HepG2 (cell line): Measurements from ENCODE around the gene SNX30. TPM values are rescaled to one million over a fixed set of nuclear protein-coding genes. Genes with fewer than 3 reads are reported as not detected.
A peak's percentile ranks its signal among the peaks of the same experiment; 100 is the strongest.

ENCODE experiments used
- DMAP1 ChIP-seq: IDR thresholded peaks from 2 replicates; pipeline ENCODE4 v1.6.1; 2016
- ESRRA ChIP-seq: sonication (generic); formaldehyde crosslinking; IDR thresholded peaks from 2 replicates; pipeline ENCODE4 v1.5.1; 2020; ENCODE audit warnings: mild to moderate bottlenecking, low read depth, missing genetic modification reagents
- ISL2 ChIP-seq: sonication (generic); formaldehyde crosslinking; IDR thresholded peaks from 2 replicates; pipeline ENCODE4 v1.5.0; 2020; ENCODE audit warnings: missing genetic modification reagents
- MTF1 ChIP-seq: sonication (generic); formaldehyde crosslinking; IDR thresholded peaks from 2 replicates; pipeline ENCODE4 v1.5.0; 2020; ENCODE audit warnings: missing genetic modification reagents
- POLR2A ChIP-seq, 2 experiments: IDR thresholded peaks; 2 replicates each; pipeline ENCODE4 v1.6.1; 2011; ENCODE audit warnings: low read depth in 2 of 2, low read length in 2 of 2, mild to moderate bottlenecking in 1 of 2, moderate library complexity in 1 of 2; ENCODE audit not compliant: insufficient read depth in 1 of 2
- SALL1 ChIP-seq: sonication (generic); formaldehyde crosslinking; IDR thresholded peaks from 2 replicates; pipeline ENCODE4 v1.8.0; 2022; ENCODE audit warnings: mild to moderate bottlenecking, missing genetic modification reagents
- TCF7 ChIP-seq: sonication (generic); IDR thresholded peaks from 2 replicates; pipeline ENCODE4 v1.6.1; 2016; ENCODE audit warnings: antibody characterized with exemption, low read depth
- TOE1 ChIP-seq: sonication (generic); formaldehyde crosslinking; IDR thresholded peaks from 2 replicates; pipeline ENCODE4 v1.4.0; 2020; ENCODE audit warnings: mild to moderate bottlenecking, missing genetic modification reagents
- XRCC5 ChIP-seq: fragments of 200-400 bp; formaldehyde crosslinking; optimal IDR thresholded peaks from 2 replicates; pipeline ENCODE3; 2017; ENCODE audit warnings: mild to moderate bottlenecking, low read length
- ZMYM4 ChIP-seq: sonication (generic); formaldehyde crosslinking; IDR thresholded peaks from 2 replicates; pipeline ENCODE4 v1.8.1; 2023; ENCODE audit warnings: mild to moderate bottlenecking, missing genetic modification reagents
- ZNF501 ChIP-seq: sonication (generic); formaldehyde crosslinking; IDR thresholded peaks from 2 replicates; pipeline ENCODE4 v1.5.1; 2020; ENCODE audit warnings: mild to moderate bottlenecking, moderate library complexity, missing genetic modification reagents
- ZNF512B ChIP-seq: sonication (generic); formaldehyde crosslinking; IDR thresholded peaks from 2 replicates; pipeline ENCODE4 v1.5.1; 2020; ENCODE audit warnings: missing genetic modification reagents, mild to moderate bottlenecking, borderline replicate concordance
- ZNF547 ChIP-seq: sonication (generic); formaldehyde crosslinking; IDR thresholded peaks from 2 replicates; pipeline ENCODE4 v1.5.1; 2020; ENCODE audit warnings: mild to moderate bottlenecking, missing genetic modification reagents
- polyA plus RNA-seq, 8 experiments: library from polyadenylated mRNA; depleted of rRNA in 3 of 8; stranded (reverse) in 7 of 8; unstranded in 1 of 8; fragments of >200 nt; fragmentation: Illumina TruSeq in 4 of 8; extraction: Trizol in 4 of 8; gene quantifications; 2 replicates each; pipeline versions ENCODE4 v1.2.1 to v1.2.3, GENCODE V29; 2011 to 2016; ENCODE audit warnings: low read depth in 4 of 8, missing spikeins in 1 of 8, mixed read lengths in 1 of 8; ENCODE audit not compliant: insufficient read depth in 1 of 8
- total RNA-seq, 5 experiments: library from RNA; depleted of rRNA; stranded (reverse); fragments of >200 nt; fragmentation: Illumina TruSeq; extraction: Trizol; gene quantifications; 2 replicates each; pipeline ENCODE4 v1.2.3, GENCODE V29; 2016; ENCODE audit warnings: low read depth in 1 of 5
- TF ChIP-seq, protein P1 (sequence below): sonication (generic); formaldehyde crosslinking; IDR thresholded peaks from 2 replicates; pipeline ENCODE4 v1.9.0; 2021; ENCODE audit warnings: mild to moderate bottlenecking, missing genetic modification reagents
- TF ChIP-seq, protein P2 (sequence below): sonication (generic); formaldehyde crosslinking; IDR thresholded peaks from 2 replicates; pipeline ENCODE4 v1.8.1; 2023; ENCODE audit warnings: missing genetic modification reagents, mild to moderate bottlenecking, borderline replicate concordance
- TF ChIP-seq, protein P3 (sequence below): sonication (generic); formaldehyde crosslinking; conservative IDR thresholded peaks from 2 replicates; pipeline ENCODE4 v1.4.0; 2020; ENCODE audit warnings: missing genetic modification reagents
- TF ChIP-seq, protein P4 (sequence below): IDR thresholded peaks from 2 replicates; pipeline ENCODE4 v1.6.1; 2012; ENCODE audit warnings: low read depth, low read length, improper control_type of control experiment

SNX30 gene
- total and polyA plus RNA-seq, 2 of the 13 experiments (the other 11 are each of a cell fraction or from before 2014, with no cell fraction given), result 4.4 to 12.4 TPM

- TF ChIP-seq, protein P1, sequence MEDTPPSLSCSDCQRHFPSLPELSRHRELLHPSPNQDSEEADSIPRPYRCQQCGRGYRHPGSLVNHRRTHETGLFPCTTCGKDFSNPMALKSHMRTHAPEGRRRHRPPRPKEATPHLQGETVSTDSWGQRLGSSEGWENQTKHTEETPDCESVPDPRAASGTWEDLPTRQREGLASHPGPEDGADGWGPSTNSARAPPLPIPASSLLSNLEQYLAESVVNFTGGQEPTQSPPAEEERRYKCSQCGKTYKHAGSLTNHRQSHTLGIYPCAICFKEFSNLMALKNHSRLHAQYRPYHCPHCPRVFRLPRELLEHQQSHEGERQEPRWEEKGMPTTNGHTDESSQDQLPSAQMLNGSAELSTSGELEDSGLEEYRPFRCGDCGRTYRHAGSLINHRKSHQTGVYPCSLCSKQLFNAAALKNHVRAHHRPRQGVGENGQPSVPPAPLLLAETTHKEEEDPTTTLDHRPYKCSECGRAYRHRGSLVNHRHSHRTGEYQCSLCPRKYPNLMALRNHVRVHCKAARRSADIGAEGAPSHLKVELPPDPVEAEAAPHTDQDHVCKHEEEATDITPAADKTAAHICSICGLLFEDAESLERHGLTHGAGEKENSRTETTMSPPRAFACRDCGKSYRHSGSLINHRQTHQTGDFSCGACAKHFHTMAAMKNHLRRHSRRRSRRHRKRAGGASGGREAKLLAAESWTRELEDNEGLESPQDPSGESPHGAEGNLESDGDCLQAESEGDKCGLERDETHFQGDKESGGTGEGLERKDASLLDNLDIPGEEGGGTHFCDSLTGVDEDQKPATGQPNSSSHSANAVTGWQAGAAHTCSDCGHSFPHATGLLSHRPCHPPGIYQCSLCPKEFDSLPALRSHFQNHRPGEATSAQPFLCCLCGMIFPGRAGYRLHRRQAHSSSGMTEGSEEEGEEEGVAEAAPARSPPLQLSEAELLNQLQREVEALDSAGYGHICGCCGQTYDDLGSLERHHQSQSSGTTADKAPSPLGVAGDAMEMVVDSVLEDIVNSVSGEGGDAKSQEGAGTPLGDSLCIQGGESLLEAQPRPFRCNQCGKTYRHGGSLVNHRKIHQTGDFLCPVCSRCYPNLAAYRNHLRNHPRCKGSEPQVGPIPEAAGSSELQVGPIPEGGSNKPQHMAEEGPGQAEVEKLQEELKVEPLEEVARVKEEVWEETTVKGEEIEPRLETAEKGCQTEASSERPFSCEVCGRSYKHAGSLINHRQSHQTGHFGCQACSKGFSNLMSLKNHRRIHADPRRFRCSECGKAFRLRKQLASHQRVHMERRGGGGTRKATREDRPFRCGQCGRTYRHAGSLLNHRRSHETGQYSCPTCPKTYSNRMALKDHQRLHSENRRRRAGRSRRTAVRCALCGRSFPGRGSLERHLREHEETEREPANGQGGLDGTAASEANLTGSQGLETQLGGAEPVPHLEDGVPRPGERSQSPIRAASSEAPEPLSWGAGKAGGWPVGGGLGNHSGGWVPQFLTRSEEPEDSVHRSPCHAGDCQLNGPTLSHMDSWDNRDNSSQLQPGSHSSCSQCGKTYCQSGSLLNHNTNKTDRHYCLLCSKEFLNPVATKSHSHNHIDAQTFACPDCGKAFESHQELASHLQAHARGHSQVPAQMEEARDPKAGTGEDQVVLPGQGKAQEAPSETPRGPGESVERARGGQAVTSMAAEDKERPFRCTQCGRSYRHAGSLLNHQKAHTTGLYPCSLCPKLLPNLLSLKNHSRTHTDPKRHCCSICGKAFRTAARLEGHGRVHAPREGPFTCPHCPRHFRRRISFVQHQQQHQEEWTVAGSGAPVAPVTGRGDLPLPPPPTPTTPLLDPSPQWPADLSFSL (CRISPR knock-in tag), result 0 out of 2 replicates have a peak, but pooled peaks have one; percentile 43
- peak; percentile 34; the same call in 1 of the 2 replicates for TF ChIP-seq ZMYM4 (CRISPR knock-in tag)
- no peak for TF ChIP-seq XRCC5
- TF ChIP-seq DMAP1 (CRISPR knock-in tag), result 0 out of 2 replicates have a peak, but pooled peaks have one; percentile 19
- TF ChIP-seq ZNF512B (CRISPR knock-in tag), result 0 out of 2 replicates have a peak, but pooled peaks have one; percentile 42
- peak; percentile 43; the same call in 1 of the 2 replicates for TF ChIP-seq ZNF501 (CRISPR knock-in tag)
- no peak for TF ChIP-seq MTF1 (CRISPR knock-in tag)
- TF ChIP-seq ISL2 (CRISPR knock-in tag), result peak; percentile 44; the same call in 1 of the 2 replicates
- TF ChIP-seq, protein P2, sequence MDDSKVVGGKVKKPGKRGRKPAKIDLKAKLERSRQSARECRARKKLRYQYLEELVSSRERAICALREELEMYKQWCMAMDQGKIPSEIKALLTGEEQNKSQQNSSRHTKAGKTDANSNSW (CRISPR knock-in tag), result no peak
- peak; percentile 38 to 64; a peak in 3 of 4 replicates for TF ChIP-seq POLR2A (IDR thresholded peaks at IDR 0.05; ENCODE audit: insufficient read depth in 1 of 2, low read depth in 2 of 2, low read length in 2 of 2)
- TF ChIP-seq, protein P3, sequence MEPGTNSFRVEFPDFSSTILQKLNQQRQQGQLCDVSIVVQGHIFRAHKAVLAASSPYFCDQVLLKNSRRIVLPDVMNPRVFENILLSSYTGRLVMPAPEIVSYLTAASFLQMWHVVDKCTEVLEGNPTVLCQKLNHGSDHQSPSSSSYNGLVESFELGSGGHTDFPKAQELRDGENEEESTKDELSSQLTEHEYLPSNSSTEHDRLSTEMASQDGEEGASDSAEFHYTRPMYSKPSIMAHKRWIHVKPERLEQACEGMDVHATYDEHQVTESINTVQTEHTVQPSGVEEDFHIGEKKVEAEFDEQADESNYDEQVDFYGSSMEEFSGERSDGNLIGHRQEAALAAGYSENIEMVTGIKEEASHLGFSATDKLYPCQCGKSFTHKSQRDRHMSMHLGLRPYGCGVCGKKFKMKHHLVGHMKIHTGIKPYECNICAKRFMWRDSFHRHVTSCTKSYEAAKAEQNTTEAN, result peak; percentile 71
- peak; percentile 32; the same call in 1 of the 2 replicates for TF ChIP-seq SALL1 (CRISPR knock-in tag)
- TF ChIP-seq TCF7, result peak; percentile 33; the same call in 1 of the 2 replicates
- TF ChIP-seq, protein P4, sequence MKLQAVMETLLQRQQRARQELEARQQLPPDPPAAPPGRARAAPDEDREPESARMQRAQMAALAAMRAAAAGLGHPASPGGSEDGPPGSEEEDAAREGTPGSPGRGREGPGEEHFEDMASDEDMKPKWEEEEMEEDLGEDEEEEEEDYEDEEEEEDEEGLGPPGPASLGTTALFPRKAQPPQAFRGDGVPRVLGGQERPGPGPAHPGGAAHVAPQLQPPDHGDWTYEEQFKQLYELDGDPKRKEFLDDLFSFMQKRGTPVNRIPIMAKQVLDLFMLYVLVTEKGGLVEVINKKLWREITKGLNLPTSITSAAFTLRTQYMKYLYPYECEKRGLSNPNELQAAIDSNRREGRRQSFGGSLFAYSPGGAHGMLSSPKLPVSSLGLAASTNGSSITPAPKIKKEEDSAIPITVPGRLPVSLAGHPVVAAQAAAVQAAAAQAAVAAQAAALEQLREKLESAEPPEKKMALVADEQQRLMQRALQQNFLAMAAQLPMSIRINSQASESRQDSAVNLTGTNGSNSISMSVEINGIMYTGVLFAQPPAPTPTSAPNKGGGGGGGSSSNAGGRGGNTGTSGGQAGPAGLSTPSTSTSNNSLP, result peak; percentile 67
- peak; percentile 35; the same call in 1 of the 2 replicates for TF ChIP-seq ESRRA (CRISPR knock-in tag)
- TF ChIP-seq ZNF547, result no peak
- TF ChIP-seq TOE1 (CRISPR knock-in tag), result no peak
Observed at GRCh38 chr9:112731971-112732370, 18.6 kb upstream of the SNX30 start (continued).
